Fibroblast of skin of left biceps (primary cell): ENCODE measurements around the gene FXYD2.

Experiments
- DNase-seq, 2 experiments: peaks; one replicate each; pipeline ENCODE4 v3.0.0-alpha.2; 2013; ENCODE audit warnings: low read depth in 2 of 2

Gene FXYD2

DNA sequence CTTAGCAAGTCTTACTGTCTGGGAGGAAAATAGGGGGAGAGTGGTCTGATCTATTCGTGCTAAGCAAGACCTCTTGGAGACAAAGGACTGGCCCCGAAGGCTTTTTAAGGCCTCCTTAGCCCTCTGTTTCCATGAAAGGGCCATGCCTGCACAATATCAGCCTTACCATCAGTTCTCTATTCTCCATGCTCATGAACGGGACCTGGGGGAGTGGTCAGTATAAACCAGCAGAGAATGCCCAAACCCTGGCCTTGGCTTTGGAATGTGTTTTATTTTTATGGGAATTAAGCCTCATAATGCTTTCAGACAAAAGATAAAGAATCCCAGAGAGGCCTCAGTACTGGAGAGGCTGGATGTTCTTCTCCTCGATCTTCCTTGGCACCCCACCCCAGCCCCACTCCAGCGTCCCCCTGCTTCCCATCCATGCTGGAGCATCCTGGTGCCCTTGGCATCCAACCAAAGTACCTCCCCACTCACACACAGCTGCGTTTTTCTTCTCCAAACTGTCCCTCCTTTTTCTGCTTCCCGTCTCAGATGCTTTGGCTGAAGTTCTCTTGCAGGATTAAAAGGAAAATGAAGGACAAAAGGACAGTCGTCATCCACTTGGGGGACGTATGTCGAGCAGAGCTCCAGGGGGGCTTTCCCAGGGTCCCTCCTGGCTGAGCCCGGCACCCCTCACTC, 33.3 kb upstream of the FXYD2 start:
- no peak for DNase-seq

DNA sequence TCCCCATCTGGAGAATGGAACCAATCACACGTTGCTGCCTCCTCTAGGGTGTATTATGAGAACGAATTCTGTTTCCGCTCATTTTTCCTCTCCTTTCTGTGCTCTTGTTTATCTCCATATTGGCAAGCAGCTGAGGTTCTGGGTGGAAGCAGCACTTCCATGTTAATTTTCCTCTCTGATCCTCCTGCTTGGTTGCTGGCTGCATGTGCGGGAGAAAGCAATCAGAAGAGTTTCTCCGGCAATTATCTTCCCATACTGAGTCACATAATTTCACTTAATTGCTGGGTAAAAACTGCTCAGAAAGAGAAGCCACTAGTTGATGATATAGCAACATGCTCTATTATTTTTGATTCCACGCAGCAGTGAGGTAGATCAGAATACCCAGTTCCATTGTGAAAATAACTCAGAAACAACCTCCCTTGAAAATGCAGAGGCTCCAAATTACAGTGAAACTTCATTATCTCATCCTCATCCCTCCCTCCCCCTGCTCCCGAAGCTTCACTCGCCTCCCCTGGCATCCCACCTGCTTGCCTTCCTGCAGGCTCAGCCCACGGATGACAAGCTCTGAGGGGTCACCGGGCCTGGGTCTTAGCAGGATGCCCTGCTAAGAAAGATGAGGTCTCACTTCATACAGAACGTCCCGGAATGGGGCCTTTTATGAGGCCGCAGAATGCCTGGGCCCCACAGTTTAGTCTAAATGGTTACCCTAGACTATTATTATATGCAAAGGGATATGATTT, 31.5 kb upstream of the FXYD2 start:
- no peak for DNase-seq

DNA sequence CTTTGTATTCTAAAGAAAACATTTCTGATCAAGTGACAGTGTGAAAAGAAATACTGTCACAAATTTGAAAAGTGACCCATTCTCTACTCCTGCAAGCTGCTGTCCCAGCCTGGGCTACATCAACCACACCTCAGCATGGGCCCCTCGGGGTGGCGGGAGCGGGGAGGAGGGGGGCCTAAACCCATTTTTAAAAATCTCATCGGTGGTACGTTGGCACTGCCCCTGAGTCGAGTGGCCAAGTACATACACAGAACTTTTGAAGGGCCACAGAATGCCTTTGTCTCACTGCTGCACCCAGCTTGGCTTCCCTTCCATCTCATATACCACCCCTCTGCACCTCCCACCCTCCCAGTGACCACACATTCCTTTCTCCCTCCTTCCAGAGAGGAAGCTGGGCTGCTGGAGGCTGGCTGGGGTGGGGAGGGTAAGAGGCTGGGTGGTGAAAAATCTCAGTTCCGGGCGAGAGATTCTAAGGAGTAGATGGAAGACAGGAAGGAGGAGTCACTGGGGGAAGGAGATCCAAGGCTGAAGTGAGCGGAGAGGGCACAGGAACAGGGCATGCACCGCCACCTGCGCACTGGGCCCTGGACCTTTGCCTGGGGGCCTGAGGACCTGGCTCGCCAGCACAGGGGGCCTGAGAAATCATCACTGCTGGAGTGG, 30.8 kb upstream of the FXYD2 start:
- no peak for DNase-seq

DNA sequence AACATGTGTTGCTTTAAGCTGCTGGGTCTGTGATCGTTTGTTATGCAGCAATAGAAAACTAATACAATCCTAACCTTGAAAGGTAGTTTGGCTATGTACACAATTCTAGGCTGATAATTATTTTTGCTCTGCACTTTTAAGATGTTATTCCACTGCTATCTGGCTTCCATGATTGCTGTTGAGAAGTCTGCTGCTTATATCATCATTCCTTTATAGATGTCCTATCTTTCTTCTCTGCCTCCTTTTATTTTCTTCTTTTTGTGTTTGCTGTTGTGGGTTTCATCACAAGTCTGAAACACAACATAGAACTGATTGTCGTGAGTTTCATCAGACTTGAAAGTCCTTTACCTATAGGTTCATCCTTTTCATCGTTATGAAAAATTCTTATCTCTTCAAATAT, 27.8 kb upstream of the FXYD2 start:
- DNase-seq: no peak

DNA sequence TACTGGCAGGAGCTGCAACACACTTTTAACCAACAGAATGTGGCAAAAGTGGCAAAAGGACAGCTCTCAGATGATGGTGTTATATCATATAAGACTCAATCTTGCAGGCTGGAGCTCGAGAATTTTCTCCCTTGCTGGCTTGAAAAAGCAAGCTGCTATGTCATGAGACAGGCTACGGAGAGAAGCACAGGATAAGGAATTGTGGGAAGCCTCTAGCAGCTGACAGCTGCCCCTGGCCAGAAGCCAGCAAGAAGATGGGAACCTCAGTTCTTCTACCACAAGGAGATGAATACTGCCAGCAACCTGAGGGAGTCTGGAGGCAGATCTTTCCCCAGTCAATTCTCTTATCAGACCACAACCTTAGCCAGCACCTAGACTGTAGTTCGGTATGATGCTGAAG, 27.3 kb upstream of the FXYD2 start:
- DNase-seq: no peak

DNA sequence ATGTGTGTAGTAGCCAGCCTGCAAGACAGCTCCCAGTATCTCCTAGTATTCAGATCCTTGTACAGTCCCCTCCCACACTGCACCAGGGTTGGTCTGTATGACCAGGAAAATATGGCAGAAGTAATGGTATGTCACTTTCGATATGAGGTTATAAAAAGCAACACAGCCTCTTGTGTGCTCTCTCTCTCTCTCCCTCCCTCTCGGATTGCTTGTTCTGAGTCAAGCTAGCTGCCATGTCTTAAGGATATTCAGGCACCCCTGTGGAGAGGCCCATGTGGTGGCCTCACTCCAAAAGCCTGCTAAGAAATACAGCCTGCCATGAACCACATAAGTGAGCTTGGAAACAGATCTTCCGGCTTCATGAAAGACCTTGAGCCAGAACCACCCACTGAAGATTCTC, 26.6 kb upstream of the FXYD2 start:
- DNase-seq: peak in 1 of 2 experiments; percentile 24

DNA sequence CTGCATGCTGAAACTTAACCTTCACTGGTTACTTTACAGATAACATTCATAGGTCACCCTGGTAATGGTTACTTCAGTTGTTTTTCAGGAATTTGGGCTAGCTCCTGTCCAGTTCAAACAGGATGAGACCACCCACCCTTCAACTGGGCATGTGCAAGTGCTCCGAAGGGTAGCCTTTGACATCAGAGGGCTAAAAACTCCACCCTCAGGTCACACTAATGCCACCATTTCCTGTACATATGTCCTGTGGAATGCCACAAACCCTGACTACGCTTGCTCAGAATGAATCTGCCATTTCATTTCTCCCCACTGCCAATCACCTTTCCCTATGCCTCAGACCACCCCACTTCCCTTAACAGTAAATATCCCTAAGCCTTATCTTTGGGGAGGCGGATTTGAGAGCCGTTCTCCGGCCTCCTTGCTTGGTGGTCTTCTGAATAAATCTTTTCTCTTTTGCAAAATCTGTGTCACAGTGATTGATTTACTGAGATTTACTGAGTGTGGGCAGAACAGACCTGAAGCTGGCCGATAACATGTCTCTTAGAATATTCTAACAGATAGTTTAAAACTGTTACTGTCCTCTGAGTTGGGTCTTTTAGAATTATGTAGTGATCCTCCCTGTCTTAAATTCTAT, 25.4 kb upstream of the FXYD2 start:
- DNase-seq: no peak

DNA sequence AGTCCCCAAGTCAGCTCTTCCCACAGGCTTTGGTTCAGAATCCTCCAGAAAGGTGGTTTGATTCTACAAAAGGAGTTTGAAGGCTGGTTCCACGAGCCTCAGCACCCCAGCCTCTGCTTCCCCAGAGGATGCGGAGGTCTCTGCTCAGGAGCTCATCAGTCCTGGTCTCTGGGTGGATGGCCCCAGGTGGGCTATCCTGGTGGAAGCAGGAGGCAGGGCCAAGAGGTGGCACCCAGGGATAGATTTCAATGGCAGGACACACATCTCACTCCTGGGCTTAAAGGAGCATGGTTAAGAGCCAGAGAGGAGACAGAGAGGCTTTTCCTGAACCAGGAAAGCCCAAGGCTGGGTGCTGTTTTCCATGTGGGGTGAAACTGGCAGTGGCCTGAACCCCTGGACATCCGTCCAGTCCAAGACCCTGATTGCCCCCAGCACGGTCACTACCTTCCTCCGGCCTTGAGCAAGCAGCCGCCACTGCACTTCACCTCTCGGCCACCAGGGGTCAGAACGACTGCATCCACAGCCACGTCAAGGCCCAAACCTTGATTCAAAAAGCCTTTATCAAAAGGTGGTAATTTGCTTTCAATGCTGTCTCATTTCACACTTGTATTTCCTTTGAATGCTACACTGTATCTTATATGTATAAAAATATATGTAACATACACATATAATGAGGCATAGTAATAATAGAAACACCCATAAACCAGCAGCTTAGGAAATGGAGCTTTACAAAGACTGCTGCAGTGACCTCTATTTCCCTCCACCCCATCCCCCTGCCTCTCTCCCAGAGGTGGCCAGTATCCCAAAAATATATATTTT, 19.3 kb upstream of the FXYD2 start:
- DNase-seq: peak in 1 of 2 experiments; percentile 16

DNA sequence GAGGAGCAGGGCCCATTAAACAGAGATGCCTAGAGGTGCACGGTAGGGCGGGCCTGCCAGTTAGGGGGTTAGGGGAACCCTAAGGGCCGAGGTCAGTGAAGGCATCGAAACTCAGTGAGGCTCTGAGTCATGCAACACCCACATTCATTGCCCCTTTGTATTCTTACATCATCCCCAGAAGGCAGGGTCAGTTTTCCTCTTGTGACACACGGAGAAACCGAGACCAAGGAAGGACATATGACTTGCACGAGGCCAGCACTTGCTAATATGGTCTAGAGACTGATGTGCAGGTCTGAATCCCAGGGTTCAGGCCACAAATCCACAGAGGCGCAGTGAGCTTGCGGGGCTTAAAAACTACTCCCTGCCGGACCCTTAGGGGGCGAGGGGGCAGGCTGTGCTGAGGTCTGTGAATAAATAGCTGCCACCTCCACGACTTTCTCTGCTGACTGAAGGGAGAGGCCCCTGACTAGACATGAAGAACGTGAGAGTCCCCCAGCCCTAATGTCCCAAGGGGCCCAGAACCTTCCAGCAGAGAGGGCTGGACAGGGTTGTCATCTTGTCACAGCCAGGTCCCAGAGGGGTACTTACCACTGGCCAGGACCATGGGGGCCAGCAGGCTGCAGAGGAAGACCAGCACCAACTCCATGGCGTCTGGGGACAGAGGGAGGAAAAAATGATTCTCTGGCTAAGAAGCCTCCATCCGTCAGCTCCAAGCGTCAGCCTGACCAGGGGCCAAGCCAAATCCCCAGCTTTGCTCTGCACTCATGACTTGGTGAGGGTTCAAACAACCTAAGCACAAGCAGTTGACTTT, 17.8 kb upstream of the FXYD2 start:
- no peak for DNase-seq

DNA sequence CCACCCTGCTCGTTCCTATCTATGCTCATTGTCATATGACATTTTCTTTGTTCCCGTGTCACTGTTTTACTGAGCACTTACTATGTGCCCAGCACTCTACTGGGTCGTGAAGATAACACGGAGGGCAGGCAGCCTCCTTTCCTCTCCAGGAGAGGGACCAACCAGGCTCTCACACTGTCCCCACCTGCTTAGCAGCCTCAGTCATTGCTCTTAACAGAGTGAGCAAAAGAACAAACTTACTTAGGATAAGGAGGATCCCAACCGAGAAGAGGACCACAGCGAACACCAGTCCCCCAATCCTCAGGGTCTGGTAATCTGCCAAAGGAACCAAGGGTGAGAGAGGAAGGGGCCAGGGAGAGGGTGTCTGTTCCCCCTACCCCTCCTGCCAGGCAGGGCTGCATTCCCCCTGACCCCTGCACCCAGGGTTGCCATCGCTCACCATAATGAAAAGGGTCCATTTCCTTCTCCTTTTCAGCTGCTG, 17.0 kb upstream of the FXYD2 start:
- DNase-seq: no peak

DNA sequence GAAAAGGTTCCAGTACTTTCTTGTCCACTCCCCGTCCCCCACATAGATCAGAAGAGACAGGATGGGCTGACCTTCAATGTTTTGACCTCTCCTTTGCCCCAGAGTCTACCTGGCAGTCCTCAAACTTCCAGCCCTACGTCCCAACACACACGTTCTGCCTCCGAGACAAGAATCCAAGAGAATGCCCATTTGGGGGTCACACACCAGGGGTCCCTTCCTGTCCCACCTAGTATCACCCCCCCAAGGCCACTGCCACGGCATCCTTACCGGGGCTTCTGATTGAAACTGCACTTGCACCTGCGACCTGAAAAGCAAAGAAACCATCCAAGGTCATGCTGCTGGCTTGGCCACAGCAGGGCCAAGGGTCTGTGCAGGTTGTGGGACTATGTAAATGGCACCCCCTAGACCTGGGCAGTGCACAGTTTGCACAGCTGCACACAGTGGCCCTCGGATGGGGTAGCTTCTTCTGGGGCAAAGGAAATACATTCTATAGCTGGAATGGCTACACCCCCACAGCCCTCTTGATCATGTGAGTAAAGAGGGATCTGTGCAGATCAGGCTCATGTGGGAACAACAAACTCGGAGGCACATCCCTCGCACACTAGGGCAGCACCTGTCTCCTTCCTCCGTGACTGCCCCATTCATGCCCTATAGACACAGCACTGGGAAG, 16.5 kb upstream of the FXYD2 start:
- DNase-seq: no peak

DNA sequence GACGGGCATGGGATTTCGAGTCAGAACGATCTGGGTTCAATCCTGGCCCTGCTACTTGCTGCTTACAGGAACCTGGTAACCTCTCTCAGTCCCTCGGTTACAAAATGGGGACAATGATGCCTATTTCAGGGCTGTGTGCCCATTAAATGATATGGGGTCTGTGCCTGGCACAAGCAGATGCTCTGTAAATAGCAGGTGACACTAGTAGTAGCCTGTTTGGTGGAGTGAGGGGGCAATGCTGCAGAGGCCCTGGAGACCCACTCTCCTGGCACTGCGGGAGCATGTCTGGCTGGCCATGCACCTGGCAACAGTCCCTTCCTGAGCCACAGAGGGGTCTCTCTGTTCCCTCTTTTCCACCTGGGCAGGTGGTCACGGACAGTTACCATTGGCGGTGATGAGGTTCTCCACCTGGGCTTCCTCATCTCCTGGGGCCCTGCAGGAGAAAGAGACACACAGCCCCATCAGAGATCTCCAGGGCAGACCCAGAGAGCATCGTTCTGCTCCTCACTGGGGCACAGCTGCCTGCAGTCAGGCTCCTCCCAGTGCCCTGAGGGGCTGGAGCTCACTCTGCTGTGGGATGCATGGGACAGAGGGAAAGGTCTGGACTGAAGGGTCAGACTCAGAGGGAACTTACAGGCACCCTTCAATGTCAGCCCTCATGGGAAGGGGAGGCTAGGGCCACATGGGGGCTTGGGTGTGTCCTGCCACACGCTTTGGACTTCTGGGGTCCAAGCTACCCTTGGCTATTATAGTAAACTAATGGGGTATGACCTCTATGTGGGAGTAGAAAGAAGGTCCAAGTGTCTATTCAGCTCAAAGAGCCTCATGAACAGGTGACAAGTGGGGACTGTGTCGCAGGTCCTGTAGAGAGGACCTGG, 15.6 kb upstream of the FXYD2 start:
- no peak for DNase-seq

DNA sequence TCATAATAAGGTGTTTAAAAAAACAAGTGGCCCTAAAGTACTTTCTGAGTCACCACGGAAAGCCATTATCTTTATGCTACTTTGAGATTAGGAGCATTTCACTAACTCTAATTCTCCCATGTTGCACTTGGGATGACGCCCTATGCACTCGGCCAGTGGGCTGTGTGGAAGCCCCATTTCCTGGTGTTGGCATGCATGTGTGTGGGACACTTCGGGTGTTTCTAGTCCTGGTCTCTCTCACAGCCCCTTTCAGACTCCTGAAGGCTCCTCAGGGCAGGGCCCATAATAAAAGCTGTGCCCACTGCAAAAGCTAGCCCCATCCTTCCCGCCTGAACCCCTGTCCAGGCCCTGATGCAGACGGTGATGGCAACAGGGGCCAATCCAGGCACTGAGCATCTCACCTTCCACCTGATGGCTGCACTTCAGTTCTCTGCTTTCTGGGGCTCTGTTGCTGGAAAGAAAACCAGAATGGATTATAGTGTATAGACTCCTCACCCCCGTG, 14.9 kb upstream of the FXYD2 start:
- no peak for DNase-seq

DNA sequence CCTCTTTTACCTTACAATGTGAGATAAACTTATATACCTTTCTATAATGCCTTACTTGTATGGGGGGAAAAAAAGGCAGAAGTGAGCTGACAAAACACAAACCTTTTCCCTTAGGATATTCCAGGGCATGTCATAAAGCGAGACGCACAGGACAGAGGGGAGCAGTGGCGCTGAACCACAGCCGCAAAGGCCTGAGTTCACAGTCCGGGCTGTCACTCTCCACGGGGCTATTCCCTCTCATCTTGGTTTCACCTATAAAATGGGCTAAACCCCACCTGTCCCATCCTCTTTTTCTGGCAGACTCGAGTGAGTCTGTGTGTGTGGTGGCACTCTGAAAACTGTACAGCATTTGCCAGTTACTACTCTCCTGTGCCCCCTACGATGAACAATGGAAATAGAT, 14.4 kb upstream of the FXYD2 start:
- no peak for DNase-seq

DNA sequence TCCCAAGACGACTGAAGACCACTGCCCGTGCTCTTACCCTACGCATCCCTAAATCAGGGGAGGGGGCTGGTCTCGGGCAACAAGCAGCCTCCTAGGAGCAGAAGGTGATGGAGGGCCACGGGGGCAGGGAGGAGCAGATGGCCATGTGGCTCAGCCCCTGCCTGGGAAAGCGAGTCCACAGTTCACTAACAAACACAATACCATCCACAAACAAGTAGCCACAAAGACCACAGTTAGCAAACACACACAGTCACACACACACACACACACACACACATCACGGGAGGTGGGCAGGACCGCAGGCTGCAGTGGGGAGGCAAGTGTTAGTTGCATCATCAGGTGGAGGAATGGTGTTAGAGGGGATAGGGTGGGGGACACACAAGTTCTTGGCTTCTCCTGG, 13.2 kb upstream of the FXYD2 start:
- no peak for DNase-seq

DNA sequence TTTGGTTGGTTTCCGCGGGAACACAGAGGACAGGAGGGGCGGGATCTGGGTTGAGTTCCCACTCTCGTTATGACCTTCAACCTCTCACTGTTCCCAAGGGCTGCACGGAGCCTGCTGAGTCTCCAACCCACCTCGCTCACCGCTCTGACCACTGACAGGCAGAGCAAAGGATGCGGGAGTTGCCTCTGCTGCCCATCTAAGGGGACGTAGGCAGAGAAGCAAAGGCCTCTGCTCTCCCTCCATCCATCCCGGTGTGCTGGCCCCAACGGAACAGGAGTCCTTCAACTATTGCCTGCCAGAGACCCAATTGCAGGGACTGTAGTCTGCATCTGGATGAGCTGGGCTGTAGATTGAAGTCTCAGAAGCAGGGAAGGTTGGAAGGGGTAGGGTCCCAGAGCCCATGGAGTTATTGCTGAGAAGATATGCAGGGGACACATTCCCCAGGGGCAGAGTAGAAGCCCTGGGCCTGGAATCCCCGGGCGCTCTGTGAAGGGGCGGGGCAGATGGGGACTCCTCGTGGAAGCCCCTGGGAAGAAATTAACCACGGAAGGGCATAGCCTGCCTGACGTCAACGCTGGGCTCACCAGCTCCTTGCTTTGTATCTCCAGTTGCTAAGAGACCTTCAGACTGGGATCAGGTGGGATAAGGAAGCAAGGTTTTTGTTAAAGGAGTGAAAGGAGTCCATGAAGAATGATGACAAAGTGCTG, 12.7 kb upstream of the FXYD2 start:
- no peak for DNase-seq

DNA sequence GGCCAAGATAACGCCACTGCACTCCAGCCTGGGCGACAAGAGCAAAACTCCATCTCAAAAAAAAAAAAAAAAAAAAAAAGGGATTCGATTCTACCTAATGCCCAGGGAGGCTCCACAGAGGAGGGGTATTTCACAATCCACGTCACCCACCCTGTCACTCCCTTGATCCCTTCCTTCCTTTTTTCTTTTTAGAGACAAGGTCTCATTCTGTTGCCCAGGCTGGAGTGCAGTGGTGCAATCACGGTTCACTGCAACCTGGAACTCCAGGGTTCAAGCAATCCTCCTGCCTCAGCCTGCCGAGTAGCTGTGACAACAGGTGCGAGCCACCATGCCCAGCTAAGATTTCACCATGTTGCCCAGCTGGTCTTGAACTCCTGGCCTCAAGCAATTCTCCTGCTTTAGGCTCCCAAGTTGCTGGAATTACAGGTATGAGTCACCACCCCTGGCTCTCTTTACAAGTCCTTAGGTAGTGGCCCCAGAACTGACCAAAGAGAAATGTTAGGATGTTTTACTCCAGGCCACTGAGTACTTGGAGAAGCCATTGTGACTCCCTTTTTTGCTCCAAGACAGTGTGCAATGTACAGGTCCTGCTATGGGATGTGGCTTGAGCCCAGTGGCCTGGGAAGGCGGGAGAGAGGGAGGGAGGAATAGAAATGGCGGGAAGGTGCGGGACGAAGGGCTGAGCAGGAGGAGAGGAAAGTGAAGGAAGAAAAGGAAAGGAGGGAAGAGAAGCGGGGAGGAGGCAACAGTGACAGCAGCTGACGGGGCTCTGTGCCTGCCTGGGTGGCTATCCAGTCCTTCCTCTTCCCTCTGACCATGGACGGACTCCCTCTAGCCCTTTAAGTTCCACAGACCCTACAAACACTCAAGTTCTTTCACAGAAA, 11.8 kb upstream of the FXYD2 start:
- DNase-seq: no peak
